HG02610 (cell line): ENCODE results near the gene PRRG3.
"Not testable (repeated sequence)": the region's sequence is repeated elsewhere in the genome, so short reads cannot be mapped to it uniquely, and the experiment has no call there.

ENCODE experiments used
- ATAC-seq: cut with Tn5 transposase; IDR thresholded peaks from one replicate; pipeline ENCODE4 v1.9.1; 2021; ENCODE audit warnings: mild to moderate bottlenecking, moderate library complexity; ENCODE audit not compliant: unreplicated experiment

The PRRG3 gene

DNA sequence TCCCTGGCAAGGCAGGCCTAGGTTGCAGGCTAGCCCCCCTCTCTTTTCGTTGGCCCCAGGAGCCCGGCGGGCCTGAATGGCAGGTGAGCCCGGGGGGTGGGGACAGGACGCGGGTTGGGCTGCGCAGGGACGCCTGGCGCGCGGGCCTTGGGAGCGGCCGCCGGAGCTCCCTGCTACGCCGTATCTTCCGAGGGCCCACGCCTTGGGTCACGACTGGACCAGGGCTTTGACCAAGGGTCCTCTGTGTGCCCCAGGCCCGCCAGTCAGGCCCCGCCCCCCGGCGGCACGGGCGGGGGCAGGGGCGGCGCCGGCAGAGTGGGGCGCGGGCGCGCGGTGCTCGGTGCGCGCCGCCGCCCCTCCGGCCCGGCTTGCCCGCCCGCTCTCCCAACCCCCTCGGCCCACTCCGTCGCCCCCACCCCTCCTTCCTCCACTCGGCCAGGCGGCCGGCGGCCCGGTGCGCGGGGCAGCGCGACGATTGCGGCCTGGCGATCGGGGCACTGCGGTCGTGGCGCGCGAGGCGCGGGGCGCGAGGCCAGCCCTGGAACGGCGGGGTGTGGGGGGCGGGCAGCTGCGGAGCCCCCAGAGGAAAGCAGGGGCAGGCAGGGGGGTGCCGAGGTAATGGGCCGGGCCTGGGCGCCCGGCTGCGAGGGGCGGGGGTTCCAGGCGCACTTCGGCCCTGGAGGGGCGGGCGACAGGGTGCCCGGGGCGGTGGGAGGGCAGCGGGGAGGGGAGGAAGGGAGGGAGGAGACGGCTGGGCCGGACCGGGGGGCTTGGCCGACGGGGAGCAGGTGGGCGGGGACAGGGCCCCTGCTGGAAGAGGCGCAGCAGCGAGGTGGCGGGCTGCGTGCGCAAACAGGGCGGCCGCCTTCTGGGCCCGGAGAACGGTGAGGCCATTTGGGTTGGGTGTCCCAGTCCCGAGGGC lies at the start of gene PRRG3:
Gene PRRG3, plus strand, starts transcription at position 798 of the 922 bp plus-strand sequence. CDS start 3,357 bp downstream, outside the sequence.
- ATAC-seq, result no peak

DNA sequence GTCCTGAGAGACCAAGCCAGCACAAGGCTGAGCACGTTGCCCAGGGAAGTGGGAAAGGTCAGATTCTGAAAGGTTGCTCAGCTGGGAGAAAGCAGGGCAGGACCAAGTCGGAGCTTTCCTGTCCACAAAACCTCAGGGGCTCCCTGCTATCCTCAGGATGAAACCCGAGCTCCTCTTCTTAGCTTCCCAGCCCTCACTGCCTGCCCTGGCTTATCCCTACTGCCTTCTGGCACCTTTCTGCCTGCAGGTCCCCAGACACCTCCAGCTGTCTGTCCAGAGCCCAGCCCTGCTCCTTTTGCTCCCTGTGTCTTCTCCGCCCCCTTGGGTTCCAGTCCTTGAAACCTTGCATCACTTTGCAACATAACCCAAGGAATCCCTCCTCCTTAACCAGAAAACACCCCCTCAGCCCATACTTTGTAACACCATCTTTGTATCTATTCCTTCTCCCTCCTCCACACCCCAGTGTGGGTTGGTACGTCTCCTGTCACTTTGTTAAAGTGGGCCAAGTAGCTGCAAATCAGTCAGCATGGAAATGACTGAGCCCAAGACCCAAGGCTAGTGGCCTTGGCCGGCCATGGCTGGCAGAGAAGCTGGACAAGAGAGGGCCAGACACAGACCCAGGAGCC lies 20.0 kb upstream of the PRRG3 start:
- ATAC-seq, result no peak

DNA sequence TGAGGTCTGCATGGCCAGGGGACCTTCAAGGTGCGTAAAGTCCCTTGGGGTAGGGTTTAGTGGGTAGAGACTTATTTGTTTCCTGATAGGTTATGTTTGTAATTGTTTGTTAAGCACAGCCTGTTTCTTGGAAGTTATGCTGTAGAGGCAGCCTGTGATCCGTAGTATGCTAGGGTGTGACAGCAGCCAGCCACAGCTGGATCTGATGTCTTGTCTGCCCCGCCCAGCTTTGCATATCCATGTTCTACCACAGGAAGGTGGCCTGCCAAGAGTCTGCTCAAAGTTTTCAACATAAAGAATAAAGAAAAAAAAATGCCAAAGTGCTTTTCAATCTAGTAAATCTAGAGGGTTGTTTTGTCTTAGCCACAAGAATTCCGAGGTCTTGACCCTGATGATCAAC lies 19.1 kb upstream of the PRRG3 start:
- no peak for ATAC-seq

DNA sequence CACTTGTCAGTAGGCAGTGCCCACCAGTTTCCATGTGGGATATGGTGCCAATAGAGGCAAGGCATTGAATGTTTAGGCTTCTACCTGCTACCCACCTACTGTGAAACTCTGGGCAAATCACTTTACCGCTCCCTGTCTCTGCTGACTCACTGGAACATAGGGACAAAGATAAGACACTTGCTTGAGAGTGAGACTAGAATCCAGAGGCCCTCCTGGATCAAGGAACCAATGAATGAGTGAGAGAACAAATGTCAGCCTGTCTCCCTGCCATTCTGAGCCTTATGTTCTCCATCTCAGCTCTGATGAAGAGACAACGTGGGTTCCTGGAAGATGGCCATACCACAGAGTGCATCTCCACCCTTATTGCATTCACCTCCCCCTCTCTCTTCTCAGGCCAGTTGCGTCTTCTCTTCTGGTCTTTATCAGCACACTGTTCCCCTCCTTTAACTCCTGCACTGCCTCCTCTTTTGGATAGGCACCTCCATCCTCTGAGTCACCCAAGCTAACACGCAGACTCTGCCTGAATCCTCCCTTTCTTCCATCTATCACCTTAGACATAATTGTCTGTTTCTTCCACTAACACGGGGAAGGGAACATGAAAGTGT lies 15.4 kb upstream of the PRRG3 start:
- ATAC-seq, result no peak

DNA sequence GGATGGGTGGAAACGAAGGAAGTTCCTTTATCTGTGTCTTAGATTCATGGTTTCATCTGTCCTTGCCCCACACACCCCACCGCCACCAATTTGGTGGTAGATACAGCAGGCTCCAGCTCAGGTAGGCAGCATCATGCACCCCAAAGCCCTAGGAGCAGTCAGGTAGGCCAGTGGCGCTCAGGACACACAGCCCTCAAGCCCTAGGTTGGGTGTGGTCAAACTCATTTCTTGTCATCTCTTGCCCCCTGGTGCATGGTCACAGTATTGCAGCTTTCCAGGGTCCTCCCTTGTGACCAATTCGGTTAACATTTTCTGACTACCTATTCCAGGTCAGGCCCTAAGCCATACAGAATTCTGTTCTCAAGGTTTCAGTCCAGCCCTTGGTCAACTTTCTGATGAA lies 14.5 kb upstream of the PRRG3 start:
- ATAC-seq, result no peak

DNA sequence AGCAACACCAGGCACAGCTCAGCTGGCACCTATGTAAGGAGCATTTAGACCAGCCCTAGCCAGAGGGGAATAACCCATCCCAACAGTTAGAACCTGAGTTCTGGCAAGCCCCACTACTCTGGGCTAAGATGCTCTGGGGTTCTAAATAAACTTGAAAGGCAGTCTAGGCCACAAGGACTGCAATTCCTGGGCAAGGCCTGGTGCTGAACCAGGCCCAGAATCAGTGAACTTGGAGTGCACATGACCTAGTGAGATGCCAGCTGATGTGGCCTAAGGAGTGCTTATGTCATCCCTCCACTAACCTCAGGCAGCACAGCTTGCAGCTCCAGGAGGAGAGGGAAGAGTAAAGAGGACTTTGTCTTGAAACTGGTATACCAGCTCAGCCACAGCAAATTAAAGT lies 7.6 kb upstream of the PRRG3 start:
- ATAC-seq, result no peak

DNA sequence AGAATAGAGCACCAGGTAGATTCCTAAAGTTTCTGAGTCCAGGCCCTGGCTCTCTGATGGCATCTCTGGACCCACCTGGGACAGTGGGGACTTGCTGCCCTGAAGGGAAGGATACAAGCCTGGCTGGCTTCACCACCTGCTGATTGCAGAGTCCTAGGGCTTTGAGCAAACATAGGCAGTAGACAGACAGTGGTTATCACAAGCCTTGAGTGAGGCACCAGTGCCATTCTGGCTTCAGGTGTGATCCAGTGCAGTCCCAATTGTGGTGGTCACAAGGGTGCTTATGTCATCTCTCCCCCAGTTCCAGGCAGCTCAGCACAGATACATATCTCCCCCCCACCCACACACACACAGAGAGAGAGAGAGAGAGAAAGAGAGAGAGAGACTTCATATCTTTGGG lies 6.6 kb upstream of the PRRG3 start:
- no peak for ATAC-seq

DNA sequence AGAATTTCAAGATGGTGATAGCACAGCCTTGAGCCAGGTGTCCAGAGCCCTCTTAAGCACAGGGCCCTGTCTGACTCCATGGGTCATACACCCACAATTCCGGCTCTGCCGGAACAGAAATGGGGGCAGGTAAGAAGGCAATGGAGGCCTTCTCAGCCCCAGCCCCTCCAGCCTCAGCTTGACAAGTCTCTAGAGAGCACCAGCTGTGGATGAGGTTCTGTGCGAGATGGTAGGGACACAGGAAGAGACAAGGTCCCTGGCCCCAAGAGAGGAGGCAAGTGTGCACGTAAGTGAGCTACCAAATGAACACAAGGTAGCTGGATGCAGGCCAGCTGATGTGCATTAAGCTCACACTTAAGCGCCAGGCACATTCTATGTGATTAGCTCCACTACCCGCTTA lies 2.4 kb upstream of the PRRG3 start:
- ATAC-seq, result no peak

DNA sequence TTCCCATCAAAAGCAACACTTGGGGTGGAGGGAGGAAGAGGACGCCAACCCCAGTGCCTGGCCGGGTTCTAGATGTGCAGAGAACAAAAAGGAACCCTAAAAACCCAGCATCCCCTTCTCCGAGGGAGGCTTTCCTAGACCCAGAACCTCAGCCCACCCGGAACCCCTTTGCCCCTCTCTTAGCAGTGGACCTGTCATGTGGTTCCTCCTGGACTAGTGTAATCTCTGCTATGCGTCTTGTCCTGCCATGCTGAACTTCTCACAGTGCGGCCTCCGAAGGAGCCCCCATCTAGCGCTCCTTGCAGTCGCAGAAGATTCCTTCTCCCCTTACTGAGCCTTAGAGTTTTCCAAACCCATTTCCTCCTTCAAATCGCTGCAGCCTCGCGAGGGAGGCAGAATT lies 1.1 kb upstream of the PRRG3 start:
- ATAC-seq, result no peak

DNA sequence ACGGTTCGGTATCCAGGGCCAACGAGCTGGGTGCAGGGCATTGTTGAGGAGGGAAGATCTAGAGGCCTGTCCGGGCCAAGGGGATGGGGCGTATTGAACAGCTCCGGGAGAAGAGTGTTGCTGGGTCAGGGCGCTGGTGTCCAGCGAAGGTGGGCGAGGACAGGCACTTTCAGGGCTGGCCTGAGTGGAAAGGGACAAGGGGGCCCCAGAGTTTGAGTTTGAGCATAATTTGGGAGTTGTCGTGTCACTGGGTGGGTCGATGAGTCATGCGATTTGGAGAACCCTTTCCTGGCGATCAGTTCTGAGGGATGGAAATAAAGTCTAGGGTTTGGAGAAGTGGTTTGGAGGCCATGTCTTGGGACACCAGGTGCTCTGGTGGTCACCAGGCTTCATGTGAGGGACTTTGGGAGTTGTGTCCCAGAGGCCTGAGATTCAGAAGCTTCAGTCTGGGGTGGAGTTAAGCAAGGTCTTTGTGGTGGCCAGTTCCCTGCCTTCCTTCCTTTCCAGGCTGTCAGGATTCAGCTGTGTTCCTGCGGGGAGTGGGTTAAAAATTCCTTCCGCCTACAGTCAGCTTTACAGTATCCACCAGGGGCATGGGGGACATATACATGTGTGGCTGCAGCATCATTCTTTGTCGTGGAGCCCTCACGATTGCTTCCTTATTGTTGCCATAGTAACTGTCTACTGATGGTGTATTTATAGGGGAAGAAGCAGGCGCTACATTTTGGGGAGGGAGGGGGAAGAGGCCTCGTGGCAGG lies 504 bp downstream of the PRRG3 start:
- no peak for ATAC-seq

DNA sequence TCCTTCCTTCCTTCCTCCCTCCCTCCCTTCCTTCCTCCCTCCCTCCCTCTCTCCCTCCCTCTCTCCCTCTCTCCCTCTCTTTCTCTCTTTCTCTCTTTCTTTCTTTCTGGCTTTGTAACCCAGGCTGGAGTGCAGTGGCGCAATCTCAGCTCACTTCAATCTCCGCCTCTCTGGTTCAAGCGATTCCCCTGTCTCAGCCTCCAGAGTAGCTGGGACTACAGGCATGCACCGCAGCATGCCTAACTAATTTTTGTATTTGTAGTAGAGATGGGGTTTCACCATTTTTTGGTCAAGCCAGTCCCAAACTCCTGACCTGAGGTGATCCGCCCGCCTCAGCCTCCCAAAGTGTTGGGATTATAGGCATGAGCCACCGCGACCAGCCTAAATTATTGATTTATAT lies 1.8 kb downstream of the PRRG3 start:
- ATAC-seq, result not testable (repeated sequence)

DNA sequence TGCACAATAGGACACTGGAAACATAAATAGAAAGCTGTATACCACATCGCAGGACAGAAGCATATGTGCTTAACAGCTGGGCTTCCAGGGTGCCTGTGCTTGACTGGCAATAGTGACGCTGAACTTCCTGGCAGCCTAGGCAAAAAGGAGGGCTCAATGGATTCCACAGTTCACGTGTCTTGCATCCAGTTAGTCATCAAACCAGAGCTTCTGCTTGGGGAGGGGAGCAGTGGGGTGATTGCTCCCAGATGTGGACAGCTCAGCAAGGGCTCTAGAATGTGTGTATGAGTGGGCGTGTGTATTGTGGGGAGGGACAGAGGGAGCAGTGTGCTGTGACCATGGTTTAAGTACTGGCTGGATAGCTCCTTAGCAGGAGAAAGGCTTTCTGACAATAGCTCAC lies 2.3 kb downstream of the PRRG3 start:
- no peak for ATAC-seq

DNA sequence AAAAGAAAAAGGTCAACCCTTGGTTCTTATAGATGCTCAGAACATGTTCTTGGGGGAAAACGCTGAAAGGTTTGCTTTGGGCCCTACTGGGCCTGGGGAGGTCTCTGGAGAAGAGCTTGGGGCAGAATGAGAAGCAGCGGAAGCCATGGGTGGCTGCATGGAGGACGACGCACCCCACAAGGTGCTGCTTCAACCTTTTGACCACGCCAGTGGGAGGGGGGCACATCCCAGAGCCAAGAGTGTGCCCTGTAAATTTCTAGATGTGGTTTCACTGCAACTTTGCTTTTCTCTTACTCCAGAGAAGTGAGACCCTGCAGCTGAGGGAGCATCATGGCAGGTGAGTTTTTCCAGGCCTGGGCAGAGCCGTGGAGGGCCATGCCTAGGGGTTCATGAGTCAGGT lies 3.2 kb downstream of the PRRG3 start:
- no peak for ATAC-seq

DNA sequence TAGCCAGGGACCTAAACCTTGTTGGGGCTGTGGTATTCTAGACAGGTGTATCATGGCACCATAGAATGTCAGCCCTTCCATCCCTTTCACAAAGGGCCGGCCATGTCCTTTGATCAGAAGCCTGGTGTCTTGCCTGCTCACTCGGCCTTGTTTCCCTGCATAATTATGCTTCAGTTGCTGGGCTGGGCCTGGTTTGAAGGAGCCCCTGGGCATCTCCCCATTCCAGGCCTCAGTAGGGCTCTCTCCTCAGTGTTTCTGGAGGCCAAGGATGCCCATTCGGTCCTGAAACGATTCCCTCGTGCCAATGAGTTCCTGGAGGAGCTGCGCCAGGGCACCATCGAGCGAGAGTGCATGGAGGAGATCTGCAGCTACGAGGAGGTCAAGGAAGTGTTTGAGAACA lies 4.5 kb downstream of the PRRG3 start:
- no peak for ATAC-seq

DNA sequence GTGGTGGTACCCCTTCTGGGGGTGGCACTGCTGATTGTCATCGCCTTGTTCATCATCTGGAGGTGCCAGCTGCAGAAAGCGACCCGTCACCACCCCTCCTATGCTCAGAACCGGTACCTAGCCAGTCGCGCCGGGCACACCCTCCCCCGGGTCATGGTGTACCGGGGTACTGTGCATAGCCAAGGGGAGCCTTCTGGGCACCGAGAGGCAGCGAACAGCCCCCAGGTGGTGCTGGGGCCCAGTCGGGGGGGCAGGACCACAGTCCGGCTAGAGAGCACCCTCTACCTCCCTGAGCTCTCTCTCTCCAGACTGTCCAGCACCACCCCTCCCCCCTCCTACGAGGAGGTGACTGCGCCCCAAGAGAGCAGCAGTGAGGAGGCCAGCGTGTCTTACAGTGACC lies 5.3 kb downstream of the PRRG3 start:
- ATAC-seq, result no peak

DNA sequence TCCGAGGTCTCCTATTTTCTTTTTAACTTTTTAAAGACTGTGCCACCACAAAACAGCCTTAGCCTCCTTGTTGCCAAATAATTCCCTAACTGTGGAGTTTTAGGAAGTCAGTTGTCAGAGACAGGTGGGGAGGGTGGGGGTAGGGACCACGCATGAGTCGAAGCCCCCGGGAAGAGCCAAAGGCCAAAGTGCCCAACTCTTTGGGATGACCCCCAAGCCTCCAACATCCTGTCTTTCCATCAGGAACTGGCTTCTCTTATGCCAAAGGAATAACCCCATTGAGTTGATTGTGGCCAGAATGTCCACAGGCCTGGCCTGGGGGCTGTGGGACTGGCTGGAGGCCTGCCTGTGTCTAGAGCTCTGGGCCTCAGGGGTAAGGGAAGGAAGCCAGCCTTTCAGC lies 5.8 kb downstream of the PRRG3 start:
- ATAC-seq, result no peak

DNA sequence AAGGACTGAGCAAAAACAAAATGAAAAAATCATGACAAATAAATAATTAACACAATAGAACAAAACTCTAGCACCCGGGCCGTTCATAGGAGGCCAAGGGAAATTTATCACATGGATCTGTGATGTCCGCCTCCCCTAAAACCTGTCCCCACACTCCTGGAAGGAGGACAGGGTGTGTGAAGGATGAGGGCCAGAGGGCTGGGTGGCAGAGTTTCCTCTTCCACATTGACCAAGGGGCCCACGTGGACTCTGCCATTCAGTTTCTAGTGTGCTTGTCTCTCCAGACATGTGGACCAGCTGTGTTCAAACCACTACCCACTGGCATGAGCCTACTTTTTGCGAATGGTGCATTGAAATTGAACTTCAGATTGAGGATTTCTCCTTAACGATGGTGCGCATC lies 6.3 kb downstream of the PRRG3 start:
- no peak for ATAC-seq

DNA sequence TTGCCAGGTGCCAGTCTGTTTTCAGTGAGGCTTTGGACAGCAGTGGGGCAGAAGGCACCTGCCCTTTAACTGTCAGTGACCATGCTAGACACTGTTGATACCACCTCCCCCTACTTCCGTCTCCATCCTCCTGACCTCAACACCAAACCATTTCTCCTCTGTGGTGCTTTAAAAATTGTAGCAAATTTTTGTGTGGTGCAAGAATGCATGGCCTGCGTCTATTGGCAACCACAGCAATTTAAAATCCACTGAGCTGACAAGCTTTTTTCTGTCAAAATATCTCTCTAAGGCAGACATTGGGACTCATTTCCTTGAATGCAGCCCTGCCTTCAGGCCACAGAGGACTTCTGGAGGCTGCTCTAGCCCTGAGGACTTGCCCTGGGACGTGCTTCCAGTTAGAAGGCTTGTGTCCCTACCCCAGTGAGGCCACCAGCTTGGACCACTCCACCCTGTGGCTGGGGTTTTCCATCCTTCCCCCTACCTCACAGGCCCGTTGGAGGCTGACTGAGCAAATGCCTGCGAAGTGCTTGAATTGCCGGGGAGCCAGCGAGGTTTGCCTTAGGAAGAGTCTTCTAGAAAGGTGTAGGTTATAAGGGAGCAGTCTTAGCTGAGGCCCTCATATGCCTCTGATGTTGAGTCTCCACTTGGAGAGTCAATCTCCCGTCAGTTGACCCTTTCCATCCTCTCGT lies 6.9 kb downstream of the PRRG3 start:
- no peak for ATAC-seq

DNA sequence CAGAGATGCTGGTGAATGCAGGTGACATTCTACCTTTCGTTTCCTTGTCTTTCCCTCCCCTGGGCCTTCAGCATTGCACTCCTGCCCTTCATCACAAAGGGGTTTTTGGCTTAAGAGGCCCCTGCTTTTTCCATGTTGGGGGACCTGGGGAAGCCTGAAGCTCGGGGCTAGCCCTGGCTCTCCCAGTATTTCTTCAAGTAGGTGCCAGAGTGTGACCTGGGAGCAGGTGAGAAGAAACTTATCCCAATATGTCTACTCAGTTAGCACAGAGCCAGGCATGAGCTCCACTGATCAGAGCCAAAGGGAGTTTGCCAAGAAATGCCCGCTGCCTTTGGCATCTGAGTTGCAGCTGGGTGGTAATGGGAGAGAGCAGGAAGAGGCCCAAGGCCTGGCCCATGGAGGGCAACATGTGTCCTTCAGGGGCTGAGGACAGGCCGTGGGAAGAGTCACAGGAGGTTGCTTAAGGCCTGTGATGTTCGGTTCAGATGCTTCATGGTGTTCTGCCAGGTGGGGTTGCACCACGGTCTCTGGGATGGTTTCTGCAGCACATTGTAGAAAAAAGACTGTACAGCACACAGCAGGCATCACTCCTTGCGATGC lies 7.6 kb downstream of the PRRG3 start:
- no peak for ATAC-seq

DNA sequence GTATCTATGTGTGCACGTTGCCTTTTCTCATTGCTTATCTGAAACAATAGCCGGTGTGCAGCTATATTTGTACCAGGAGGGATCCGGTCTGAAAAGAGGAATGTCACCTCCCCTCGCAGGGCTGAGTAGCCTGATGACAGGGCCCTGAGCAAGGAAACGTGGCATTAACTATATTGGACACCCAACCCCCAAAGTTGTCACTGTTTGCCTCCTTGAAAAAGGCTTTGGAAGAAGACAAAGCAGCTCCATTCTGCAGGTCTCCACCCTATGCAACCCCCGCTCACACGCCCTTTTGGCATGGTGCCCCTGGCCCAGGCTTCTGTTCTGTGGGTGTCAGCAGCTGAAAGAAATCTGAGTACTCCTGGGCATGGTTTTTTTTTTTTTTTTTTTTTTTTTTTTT lies 8.2 kb downstream of the PRRG3 start:
- ATAC-seq, result no peak
